Middle frontal gyrus (tissue), 1 donor: ENCODE results near the gene POMP.
"Not testable (repeated sequence)": the region's sequence is repeated elsewhere in the genome, so short reads cannot be mapped to it uniquely, and the experiment has no call there.

ENCODE experiments used
- DNase-seq: peaks from one replicate; pipeline ENCODE4 v3.0.0-alpha.2; 2015; ENCODE audit warnings: low spot score; ENCODE audit errors: extremely low spot score

POMP gene

DNA sequence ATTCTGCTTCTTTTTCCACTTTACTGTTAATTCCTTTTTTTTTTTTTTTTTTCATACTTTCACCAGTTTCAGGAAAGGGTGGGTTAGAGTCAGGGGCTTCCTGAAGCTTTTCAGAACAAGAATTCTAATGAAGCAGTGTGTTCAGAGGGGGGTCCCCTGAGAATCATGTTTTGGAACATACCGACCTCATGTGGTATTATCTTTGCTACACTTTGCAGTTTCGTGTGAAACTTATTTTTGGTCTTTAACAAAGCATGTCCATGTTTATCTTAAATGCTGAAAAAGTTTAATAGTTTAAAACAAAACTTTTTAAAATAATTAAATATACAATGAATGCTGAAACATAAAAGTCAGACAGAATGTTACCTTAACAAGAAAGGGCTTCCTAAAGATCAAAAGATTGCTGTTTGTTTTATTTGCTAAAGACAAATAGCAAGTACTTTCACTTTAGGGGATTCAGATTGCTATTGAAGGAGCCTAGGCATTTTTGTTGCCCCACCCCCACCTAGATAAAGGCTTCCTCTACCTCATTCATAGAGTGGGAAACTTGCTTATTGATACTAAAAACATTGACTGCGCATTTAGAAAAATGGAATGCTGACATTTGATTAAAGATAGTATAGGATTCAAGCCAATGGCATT lies 21.1 kb upstream of the POMP start:
- DNase-seq, result no peak

DNA sequence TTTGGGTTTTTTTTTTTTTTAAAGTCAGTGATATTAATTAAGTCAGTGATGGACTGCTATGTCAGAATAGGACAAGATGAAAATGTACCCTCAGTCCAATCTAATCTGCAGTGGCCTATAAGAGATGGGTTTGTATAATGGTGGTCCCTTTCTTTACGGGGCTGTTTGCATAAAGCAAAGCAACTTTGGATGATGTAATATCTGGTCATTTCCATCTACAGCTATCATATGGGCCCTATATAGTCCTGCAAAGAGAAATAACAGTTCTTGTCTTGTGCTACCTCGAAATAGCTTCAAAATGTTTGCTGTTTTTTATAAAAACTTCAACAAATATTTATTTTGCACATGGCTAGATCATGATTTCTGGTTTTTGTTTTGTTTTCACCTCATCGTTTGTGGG lies 20.2 kb upstream of the POMP start:
- no peak for DNase-seq

- DNase-seq, result no peak
These were observed 17.9 kb upstream of the POMP start for GRCh38 chr13:28640861-28641599.

GRCh38 chr13:28641600-28641926 lies 17.4 kb upstream of the POMP start:
- no peak for DNase-seq

DNA sequence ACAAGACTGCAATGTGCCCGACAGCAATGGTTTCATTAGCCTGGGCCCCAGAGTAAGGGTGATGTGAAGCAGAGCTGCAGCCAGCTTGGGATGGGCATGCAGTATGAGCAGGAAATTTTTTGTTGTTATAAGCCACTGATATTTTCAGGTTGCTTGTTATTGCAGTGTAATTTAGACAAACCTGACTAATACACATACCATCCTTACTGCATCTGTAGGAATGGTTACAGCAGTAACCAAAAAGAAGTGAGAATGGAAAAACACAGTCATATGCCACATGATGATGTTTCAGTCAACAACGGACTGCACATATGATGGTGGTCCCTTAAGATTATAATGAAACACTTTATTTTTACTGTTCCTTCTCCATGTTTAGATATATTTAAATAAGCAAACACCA lies 8.6 kb upstream of the POMP start:
- no peak for DNase-seq

DNA sequence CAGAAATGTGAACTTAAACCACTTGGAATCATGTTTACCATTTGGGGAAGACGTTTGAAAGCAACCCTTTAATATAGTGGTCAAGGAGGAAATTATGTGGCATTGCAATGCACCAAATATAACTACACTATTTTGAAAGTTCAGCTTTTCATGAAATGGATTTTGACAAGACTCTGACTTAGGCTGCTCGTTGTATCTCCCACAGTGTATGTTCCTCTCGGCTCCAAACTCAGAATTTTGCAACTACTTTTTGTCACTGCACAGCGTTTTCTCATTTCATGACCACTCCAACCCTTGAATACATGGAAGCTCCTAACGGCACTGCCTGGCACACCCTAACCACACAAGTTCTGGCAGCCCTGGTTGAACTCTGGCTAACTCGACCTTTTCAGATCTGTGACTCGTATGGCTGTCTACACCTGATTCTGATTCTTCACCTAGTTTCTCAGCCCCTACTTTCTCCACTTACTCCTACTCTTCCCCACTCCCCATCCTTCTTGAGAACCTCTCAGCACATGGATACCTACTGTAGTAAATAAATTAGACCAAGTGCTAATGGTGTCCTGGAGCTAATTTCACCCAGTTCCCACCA lies 7.0 kb upstream of the POMP start:
- no peak for DNase-seq

- no peak for DNase-seq
These were observed 5.8 kb upstream of the POMP start for GRCh38 chr13:28653111-28653510.

GRCh38 chr13:28654276-28654675 lies 4.7 kb upstream of the POMP start:
- no peak for DNase-seq

- no peak for DNase-seq
These were observed 3.4 kb upstream of the POMP start for GRCh38 chr13:28655561-28655960.

DNA sequence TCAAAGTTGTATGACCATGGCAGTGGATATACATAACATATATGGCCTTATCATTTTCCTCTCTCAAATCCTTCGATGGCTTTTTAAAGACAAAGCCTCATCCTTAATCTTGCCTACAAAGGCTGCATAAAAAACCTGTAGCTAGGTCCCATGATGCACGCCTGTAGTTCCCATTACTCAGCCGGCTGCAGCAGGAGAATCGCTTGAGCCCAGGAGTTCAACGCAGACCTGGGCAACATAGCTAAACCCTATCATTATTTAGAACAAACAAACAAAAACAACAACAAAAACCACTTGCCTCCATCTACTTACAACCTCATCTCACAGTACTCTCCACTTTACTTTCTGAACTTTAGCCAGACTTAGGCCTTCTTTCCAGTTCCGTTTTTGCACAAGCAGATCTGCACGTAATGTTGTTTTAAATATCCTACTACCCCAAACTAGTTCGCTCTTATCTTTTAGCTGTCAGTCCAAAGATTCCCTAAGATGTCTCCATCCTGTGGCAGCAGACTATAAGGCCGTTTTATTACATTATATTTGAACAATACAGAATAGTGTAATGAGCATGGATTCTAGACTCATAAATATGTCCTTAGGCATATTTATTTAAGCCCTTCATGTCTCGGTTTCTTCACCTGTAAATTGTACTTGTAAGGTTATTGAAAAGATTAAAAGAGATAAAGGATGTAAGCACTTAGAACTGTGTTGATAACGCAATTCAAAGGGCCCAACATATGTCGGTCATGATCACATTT lies 969 bp upstream of the POMP start:
- DNase-seq, result no peak

- DNase-seq, result no peak
These were observed 463 bp upstream of the POMP start for GRCh38 chr13:28658539-28658795.

- no peak for DNase-seq
These were observed 666 bp downstream of the POMP start for GRCh38 chr13:28659621-28659970.

DNA sequence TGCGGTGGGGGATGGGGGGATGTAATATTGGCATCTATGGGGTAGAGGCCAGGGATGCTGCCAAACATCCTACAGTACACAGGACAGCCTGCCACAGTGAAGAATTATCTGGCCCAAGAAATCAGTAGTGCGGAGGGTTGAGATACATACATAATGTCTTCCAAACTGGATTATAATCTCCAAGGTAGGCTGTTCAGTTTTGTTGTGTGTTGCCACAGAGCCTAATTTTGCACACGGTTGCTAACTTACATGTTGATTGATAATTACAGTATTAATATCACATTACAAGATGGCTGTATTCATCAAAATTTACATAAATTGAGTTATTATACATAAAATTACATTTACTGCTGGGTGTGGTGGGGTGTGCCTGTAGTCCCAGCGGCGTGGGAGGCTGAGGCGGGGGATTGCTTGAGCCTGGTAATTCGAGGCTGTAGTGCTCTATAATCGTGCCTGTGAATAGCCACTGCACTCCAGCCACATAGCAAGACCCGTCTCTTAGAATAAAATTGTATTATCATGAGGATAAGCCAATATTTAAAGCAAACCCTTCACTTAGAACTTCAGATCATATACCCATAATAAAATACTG lies 8.1 kb downstream of the POMP start:
- no peak for DNase-seq

- DNase-seq, result no peak
These were observed 12.3 kb downstream of the POMP start for GRCh38 chr13:28671126-28671792.

- no peak for DNase-seq
These were observed 19.9 kb downstream of the POMP start for GRCh38 chr13:28678809-28679208.

DNA sequence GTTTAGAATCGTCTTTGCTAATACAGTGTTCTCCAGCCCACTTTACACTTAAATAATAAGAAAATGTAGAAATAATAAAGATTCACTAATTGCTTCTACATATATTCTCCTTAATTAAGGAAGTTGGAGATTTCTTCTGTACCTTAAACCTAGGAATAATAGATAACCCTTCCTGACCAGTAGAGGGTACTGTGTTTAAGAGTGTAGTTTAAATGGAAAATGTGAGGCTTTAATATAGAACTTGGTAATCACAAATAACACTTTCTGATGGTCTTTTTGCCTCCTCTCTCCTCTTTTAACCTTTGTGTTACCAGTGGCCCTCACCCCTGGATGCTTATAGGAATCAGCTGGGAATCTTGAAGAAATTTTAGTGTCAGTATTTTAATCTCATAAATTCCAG lies 20.7 kb downstream of the POMP start:
- DNase-seq, result no peak

DNA sequence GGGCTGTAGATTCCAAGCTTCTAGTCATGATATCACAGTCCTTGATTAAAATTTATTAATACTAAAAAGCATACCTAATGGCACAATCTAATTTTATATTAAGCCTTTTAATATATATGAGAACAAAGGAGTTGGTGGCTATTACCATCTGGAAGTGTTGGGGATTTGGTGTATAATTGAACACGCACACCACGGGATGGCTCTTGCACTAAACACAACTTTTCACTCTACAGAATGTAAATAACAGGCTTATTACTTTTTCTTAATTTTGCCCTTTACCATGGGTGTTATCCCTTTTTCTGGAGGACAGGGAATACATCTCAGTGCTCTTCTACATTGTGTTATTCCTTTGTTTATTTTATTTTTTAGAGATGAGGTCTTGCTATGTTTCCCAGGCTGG lies 21.6 kb downstream of the POMP start:
- DNase-seq, result no peak

- not testable (repeated sequence) for DNase-seq
These were observed 24.2 kb downstream of the POMP start for GRCh38 chr13:28683169-28683568.

DNA sequence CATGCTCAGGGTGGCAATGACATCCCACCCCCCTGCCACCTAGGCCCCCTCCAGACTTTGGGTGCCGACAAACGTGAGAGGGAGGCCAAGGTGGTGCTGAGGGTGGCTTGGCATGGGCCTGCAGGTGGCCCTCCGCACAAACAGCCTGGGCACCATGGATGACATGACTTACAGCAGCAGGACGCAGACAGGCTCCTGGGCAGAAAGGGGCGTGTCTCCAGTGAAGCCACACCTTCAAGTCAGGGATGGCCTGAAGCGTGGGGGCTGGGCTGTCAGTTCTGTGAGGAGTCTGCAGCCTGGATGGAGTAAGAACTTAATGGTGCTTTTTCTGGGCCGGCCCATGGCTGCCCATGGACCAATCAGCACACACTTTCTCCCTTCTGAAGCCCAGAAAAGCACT lies 25.3 kb downstream of the POMP start:
- DNase-seq, result no peak

DNA sequence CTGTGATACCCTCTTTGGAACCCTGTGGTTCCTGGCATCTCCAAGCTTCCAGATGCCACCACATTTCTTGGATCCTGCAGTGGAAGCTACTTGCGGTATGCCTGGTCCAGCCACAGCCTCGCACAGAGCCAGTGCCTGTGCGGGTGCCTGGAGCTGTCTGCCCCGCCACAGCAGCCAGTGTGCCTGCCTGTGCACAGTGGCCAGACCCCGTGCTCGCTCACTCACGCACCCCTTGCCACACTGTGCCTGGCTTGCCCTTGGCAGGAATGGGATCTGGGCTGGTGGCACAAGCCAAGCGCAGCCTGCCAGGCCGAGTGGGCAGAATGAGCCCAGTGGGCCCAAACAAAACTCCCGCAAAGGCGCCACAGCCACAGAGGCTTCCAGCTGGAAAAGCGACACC lies 26.2 kb downstream of the POMP start:
- no peak for DNase-seq

- no peak for DNase-seq
These were observed 27.0 kb downstream of the POMP start for GRCh38 chr13:28685892-28686291.
